ENCODE results near the gene ELF5.
A peak's percentile ranks its signal among the peaks of the same experiment; 100 is the strongest.

GRCh38 chr11:34492806-34493414 is 20.7 kb downstream of the ELF5 start:
- TF ChIP-seq CTCF (IDR thresholded peaks at IDR 0.05; ENCODE audit: low read depth, low read length) (peak; percentile 40), POLR2A (IDR thresholded peaks at IDR 0.05; ENCODE audit: extremely low read depth, insufficient read length) (no peak)

Data from NB4 (cell line).